H7 (cell line): ENCODE data around the gene KRT76. TPM values are rescaled to one million over a fixed set of nuclear protein-coding genes. Genes with fewer than 3 reads are reported as not detected.
"Not testable (repeated sequence)": the region's sequence is repeated elsewhere in the genome, so short reads cannot be mapped to it uniquely, and the experiment has no call there.

Experiments used
- DNase-seq: peaks from one replicate; pipeline ENCODE4 v3.0.0; 2012
- H3K27me3 ChIP-seq: 2 replicates; pipeline ENCODE4 v1.6.0; 2011; ENCODE audit warnings: mild to moderate bottlenecking, low read length; ENCODE audit not compliant: control insufficient read depth, insufficient read depth
- H3K36me3 ChIP-seq: replicated peaks from 2 replicates; pipeline ENCODE4 v1.5.1; 2011; ENCODE audit warnings: low read length; ENCODE audit not compliant: control insufficient read depth, insufficient read depth
- H3K4me3 ChIP-seq: 2 replicates; pipeline ENCODE4 v1.5.1; 2011; ENCODE audit warnings: low read depth, mild to moderate bottlenecking, control low read depth, low read length, moderate library complexity; ENCODE audit not compliant: insufficient read depth
- total RNA-seq: library from RNA; depleted of rRNA; stranded (reverse); fragments of >200 nt; shearing (Covaris generic); gene quantifications from 2 replicates; pipeline ENCODE4 v1.2.3, GENCODE V29; 2014

The KRT76 gene
- total RNA-seq, 1 experiment from 2014 or later = not detected

- Histone ChIP-seq H3K27me3 (peaks cover 1% of the 10 kb centered on the region; the same call in 1 of the 2 replicates), H3K36me3 (no peaks in the 10 kb centered on the region), H3K4me3 (no peak overlapping the region)
- no peak for DNase-seq
Measured at GRCh38 chr12:52757449-52758176, 19.5 kb downstream of the KRT76 start.

DNA sequence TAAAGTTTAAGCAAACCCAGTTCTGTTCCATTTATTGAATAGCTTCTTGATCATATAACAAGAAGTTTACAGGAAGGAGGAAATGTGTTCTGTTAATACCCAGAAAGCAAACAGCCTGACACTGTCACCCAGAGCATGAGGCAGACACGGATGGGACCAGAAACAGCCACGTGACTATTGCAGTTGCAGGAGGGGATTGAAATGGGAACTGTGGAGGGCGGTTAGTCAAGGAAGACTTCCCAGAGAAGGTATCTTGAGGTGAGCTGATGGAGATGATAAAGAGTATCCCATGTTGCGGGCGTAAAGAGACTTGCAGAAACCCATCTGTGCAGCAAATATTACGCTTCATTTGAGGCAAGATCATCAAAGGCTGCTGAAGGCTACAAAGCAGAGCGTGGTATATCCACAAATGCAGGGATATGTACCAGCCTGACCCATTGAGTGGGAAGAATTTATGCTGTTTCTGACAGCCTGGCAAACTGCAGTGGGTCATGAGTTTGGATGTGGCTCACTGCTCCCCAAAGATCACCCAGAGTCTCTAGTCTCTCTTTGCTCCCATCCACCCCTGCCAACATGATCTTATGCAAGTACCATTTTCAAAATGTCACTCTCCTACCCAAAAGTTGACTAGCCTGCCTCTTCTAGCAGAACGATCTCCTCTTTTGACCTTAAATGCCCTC is 20.7 kb downstream of the KRT76 start:
- no peak overlapping the region for H3K4me3 ChIP-seq
- no peaks in the 10 kb centered on the region for H3K36me3 ChIP-seq
- no peak for DNase-seq
- H3K27me3 ChIP-seq = peaks cover 1% of the 10 kb centered on the region; the same call in 1 of the 2 replicates

DNA sequence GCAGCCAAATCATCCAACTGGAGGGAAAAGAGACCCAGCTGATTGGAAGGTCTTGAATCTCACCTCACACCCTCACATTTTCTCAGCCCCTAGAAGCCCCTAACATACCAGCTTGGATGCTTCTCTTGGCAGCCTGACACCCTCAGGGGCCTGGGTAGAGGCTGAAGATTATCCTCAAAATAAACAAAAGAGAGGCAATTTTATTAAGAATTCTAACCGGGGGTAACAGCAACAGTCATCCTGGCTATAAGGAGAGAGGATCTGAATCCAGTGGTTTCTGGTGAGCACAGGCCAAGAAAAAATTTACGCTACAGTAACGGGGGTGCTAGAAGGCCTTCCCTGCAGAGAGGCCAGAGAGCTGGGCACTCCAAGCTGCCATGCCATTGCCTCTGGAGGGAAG is 21.6 kb downstream of the KRT76 start:
- Histone ChIP-seq H3K4me3 (no peak overlapping the region), H3K36me3 (no peaks in the 10 kb centered on the region), H3K27me3 (peaks cover 1% of the 10 kb centered on the region; the same call in 1 of the 2 replicates)
- no peak for DNase-seq

DNA sequence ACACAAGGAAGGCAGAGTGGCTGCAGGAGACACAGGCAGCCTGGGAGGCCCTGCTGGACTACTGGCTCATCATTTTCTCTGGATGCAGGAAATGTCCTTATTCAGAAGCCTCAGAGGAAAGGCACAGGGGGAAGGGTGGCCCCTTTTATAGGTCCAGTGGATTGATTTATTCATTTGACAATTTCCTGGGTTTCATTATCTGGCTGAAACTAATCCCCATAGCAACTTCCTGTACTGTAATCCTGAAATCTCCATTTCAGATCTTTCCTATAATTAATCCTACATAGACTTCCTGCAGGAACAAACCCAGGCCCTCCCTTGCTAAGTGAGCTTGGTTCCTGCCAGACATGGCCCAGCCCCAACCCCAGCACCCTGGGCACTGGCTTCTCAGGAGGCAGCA is 23.0 kb downstream of the KRT76 start:
- H3K36me3 ChIP-seq = no peaks in the 10 kb centered on the region
- no peak overlapping the region for H3K4me3 ChIP-seq
- DNase-seq = no peak
- peaks cover 3% of the 10 kb centered on the region for H3K27me3 ChIP-seq

DNA sequence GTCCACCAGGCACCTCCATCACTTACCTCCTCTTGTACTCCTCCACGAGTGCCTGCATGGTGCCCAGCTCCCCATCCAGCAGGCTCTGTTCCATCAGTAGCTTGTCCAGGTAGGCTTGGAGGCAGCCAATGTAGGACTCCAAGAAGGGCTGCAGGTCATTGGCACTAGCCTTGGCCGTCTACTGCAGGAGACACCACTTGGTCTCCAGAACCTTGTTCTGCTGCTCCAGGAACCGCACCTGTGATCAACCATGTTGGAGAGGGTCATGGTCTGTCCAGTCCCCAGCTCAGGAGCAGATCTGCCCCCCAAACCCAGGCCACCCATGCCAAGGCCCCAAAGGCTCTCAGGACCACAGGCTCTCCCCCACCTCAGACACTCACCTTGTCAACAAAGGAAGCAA is 23.9 kb downstream of the KRT76 start:
- no peak for DNase-seq
- no peaks in the 10 kb centered on the region for H3K36me3 ChIP-seq
- H3K27me3 ChIP-seq = peaks cover 3% of the 10 kb centered on the region
- H3K4me3 ChIP-seq = no peak overlapping the region

- DNase-seq = no peak
- Histone ChIP-seq H3K27me3 (peaks cover 3% of the 10 kb centered on the region), H3K36me3 (no peaks in the 10 kb centered on the region), H3K4me3 (no peak overlapping the region)
Measured at GRCh38 chr12:52752516-52752915, 24.6 kb downstream of the KRT76 start.

GRCh38 chr12:52751795-52752194 is 25.4 kb downstream of the KRT76 start:
- DNase-seq = no peak
- Histone ChIP-seq H3K4me3 (no peak overlapping the region), H3K27me3 (peaks cover 3% of the 10 kb centered on the region), H3K36me3 (no peaks in the 10 kb centered on the region)

- not testable (repeated sequence) for DNase-seq, H3K27me3 ChIP-seq, H3K36me3 ChIP-seq, H3K4me3 ChIP-seq
Measured at GRCh38 chr12:52750532-52750931, 26.6 kb downstream of the KRT76 start.

GRCh38 chr12:52749827-52750226 is 27.3 kb downstream of the KRT76 start:
- peaks cover 2% of the 10 kb centered on the region; the same call in 1 of the 2 replicates for H3K27me3 ChIP-seq

DNA sequence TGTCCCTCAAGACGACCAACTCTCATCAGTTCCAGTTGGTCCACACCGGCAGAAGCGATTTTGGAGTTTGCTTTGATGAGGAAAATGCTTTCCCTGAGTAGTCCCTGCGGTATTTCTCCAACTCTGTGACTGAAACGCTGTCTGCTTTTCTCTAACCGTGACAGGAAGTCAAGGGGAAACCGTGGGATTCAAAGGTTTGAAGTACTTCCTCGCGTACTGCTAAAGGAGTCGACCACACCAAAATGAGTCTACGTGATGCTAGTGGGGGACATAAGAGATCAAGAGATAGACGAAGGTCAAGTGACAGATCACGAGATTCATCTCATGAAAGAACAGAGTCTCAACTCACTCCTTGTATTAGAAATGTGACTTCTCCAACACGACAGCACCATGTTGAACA is 28.6 kb downstream of the KRT76 start:
- DNase-seq = no peak
- Histone ChIP-seq H3K36me3 (no peaks in the 10 kb centered on the region), H3K4me3 (no peak overlapping the region), H3K27me3 (peaks cover 2% of the 10 kb centered on the region; the same call in 1 of the 2 replicates)

More at GRCh38 chr12:52749827-52750226, 27.3 kb downstream of the KRT76 start:
- no peak for DNase-seq
- no peaks in the 10 kb centered on the region for H3K36me3 ChIP-seq
- H3K4me3 ChIP-seq = no peak overlapping the region

DNA sequence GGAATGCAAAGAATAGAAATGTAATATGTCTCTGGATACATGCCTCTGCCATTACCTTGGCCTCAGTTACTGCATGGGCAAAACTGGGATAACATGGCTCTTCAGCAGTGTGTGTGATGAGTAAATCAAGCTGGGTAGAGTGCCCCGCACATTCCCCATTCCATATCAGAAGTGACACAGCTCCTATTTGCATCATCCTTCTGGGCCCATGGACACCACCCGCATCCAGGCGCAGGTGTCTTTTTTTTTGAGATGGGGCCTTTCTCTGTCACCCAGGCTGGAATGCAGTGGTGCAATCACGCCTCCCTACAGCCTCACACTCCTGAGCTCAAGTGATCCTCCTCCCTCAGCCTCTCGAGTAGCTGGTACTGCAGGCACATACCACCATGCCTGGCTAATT is 31.6 kb downstream of the KRT76 start:
- no peak overlapping the region for H3K4me3 ChIP-seq
- no peaks in the 10 kb centered on the region for H3K36me3 ChIP-seq
- no peak for DNase-seq
- peaks cover 2% of the 10 kb centered on the region; the same call in 1 of the 2 replicates for H3K27me3 ChIP-seq

DNA sequence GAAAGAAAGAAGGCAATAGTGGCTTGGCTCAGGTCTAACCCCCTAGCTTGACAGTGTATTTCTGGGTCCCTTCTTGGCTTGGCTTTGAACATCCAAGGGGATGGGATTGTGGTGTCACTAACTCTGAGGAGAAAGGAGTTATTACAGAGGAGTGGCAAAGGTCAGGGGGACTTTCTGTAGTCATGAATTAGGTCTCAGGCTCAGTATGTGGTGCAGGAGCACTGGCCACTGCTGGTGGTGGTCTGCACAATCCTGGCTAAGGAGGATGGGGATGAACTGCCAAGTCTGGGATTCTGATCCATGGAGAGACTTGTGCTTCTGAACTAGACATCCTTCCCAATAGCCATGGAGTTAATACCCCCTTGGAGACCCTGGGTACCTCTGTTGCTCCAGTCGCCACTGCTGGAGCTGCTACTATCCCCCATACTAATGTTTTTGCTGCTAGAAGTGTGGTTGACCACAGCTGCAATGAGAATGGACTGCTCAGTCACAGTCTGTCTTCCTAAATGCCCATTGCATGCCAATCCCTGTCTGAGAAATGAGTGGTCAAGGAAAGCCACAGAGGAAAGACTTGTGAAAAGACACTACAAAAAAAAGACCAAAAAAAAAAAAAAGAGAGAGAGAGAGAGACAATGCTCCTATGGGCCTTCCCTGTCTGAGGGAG is 32.5 kb downstream of the KRT76 start:
- no peak for DNase-seq
- Histone ChIP-seq H3K4me3 (no peak overlapping the region), H3K36me3 (no peaks in the 10 kb centered on the region), H3K27me3 (peaks cover 1% of the 10 kb centered on the region; the same call in 1 of the 2 replicates)

GRCh38 chr12:52742822-52743457 is 34.2 kb downstream of the KRT76 start:
- Histone ChIP-seq H3K27me3 (peaks cover 1% of the 10 kb centered on the region; the same call in 1 of the 2 replicates), H3K4me3 (no peak overlapping the region), H3K36me3 (no peaks in the 10 kb centered on the region)
- DNase-seq = no peak

- Histone ChIP-seq H3K36me3 (no peaks in the 10 kb centered on the region), H3K27me3 (peaks cover 1% of the 10 kb centered on the region; the same call in 1 of the 2 replicates)
Measured at GRCh38 chr12:52742196-52742580, 35.0 kb downstream of the KRT76 start.

More at GRCh38 chr12:52742196-52742580, 35.0 kb downstream of the KRT76 start:
- DNase-seq = no peak
- H3K4me3 ChIP-seq = no peak overlapping the region
